ENCODE measurements around the gene CD6.

DNA sequence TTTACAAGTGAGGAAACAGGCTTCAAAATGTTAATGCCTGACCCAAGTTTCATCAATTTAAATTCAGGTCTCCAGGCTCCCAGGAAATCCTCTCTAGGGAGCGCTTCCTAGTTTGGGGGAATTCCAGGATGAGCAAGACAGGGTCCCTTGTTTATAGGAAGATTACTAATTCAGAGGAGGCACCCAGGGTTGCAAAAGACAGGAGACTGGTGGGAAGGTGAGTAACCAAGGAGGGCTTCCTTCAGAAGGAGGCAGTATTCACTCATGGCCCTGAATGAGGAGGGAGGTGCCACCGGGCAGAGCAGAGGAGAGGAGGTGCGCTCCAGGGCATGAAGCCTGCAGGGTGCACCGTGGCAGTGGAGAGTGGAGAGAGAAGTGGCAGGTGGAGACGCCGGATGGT, 45.6 kb upstream of the CD6 start:
- TF ChIP-seq, protein P1, sequence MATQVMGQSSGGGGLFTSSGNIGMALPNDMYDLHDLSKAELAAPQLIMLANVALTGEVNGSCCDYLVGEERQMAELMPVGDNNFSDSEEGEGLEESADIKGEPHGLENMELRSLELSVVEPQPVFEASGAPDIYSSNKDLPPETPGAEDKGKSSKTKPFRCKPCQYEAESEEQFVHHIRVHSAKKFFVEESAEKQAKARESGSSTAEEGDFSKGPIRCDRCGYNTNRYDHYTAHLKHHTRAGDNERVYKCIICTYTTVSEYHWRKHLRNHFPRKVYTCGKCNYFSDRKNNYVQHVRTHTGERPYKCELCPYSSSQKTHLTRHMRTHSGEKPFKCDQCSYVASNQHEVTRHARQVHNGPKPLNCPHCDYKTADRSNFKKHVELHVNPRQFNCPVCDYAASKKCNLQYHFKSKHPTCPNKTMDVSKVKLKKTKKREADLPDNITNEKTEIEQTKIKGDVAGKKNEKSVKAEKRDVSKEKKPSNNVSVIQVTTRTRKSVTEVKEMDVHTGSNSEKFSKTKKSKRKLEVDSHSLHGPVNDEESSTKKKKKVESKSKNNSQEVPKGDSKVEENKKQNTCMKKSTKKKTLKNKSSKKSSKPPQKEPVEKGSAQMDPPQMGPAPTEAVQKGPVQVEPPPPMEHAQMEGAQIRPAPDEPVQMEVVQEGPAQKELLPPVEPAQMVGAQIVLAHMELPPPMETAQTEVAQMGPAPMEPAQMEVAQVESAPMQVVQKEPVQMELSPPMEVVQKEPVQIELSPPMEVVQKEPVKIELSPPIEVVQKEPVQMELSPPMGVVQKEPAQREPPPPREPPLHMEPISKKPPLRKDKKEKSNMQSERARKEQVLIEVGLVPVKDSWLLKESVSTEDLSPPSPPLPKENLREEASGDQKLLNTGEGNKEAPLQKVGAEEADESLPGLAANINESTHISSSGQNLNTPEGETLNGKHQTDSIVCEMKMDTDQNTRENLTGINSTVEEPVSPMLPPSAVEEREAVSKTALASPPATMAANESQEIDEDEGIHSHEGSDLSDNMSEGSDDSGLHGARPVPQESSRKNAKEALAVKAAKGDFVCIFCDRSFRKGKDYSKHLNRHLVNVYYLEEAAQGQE (IDR thresholded peaks at IDR 0.05; ENCODE audit: insufficient read depth in 1 of 2, low read depth in 2 of 2, low read length in 2 of 2), result no peak
- TF ChIP-seq POLR2AphosphoS5 (IDR thresholded peaks at IDR 0.05; ENCODE audit: low read depth, low read length) (no peak), TAF1 (IDR thresholded peaks at IDR 0.05; ENCODE audit: borderline replicate concordance, insufficient read depth, low read length) (no peak), SIN3A (IDR thresholded peaks at IDR 0.05; ENCODE audit: borderline replicate concordance, insufficient read depth, low read length) (no peak)

Data from PFSK-1 (cell line).